Neural progenitor cell (in vitro differentiated cells): ENCODE data around the gene GPR61. TPM values are rescaled to one million over a fixed set of nuclear protein-coding genes. Genes with fewer than 3 reads are reported as not detected.

ENCODE experiments used
- DNase-seq: peaks from one replicate; pipeline ENCODE4 v3.0.0-alpha.2; 2016; ENCODE audit warnings: low spot score
- H2AFZ ChIP-seq: fragments of 200-600 bp; sonication (generic); replicated peaks from 2 replicates; pipeline ENCODE4 v1.6.1; 2016; ENCODE audit warnings: antibody characterized with exemption
- H3F3A ChIP-seq: fragments of 200-600 bp; sonication (generic); 2 replicates; pipeline ENCODE4 v1.6.1; 2016; ENCODE audit warnings: antibody characterized with exemption, low read depth
- H3K27ac ChIP-seq: fragments of 200-600 bp; sonication (generic); 2 replicates; pipeline ENCODE4 v1.5.1; 2016; ENCODE audit warnings: mild to moderate bottlenecking
- H3K27me3 ChIP-seq: fragments of 200-600 bp; sonication (generic); 2 replicates; pipeline ENCODE4 v1.6.1; 2016; ENCODE audit warnings: mild to moderate bottlenecking, moderate library complexity
- H3K36me3 ChIP-seq: fragments of 200-600 bp; sonication (generic); 2 replicates; pipeline ENCODE4 v1.5.1; 2016
- H3K4me1 ChIP-seq: fragments of 200-600 bp; sonication (generic); 2 replicates; pipeline ENCODE4 v1.6.1; 2016; ENCODE audit warnings: mixed run types
- H3K4me2 ChIP-seq: fragments of 200-600 bp; sonication (generic); 2 replicates; pipeline ENCODE4 v1.6.1; 2016
- H3K4me3 ChIP-seq: fragments of 200-600 bp; sonication (generic); 2 replicates; pipeline ENCODE4 v1.5.1; 2016
- H3K79me2 ChIP-seq: fragments of 200-600 bp; sonication (generic); 2 replicates; pipeline ENCODE4 v1.6.1; 2016; ENCODE audit warnings: low read depth
- H3K9ac ChIP-seq: fragments of 200-600 bp; sonication (generic); 2 replicates; pipeline ENCODE4 v1.6.1; 2016
- H3K9me3 ChIP-seq: fragments of 200-600 bp; sonication (generic); 2 replicates; pipeline ENCODE4 v1.5.1; 2016; ENCODE audit warnings: low read depth
- H4K20me1 ChIP-seq: fragments of 200-600 bp; sonication (generic); 2 replicates; pipeline ENCODE4 v1.6.1; 2016; ENCODE audit warnings: low read depth
- H3K27ac Mint-ChIP-seq: 3 replicates; pipeline ENCODE4 v1.8.0; 2021; ENCODE audit warnings: mixed read lengths
- H3K27me3 Mint-ChIP-seq: 2 replicates; pipeline ENCODE4 v1.8.0; 2022; ENCODE audit warnings: low read depth, mild to moderate bottlenecking, inconsistent platforms, moderate library complexity, mixed read lengths; ENCODE audit not compliant: insufficient read depth
- H3K36me3 Mint-ChIP-seq: 3 replicates; pipeline ENCODE4 v1.8.0; 2021; ENCODE audit warnings: mixed read lengths
- H3K4me1 Mint-ChIP-seq: 3 replicates; pipeline ENCODE4 v1.8.0; 2021; ENCODE audit warnings: mixed read lengths
- H3K4me3 Mint-ChIP-seq: 3 replicates; pipeline ENCODE4 v1.8.0; 2021; ENCODE audit warnings: mild to moderate bottlenecking, moderate library complexity, mixed read lengths
- H3K9me3 Mint-ChIP-seq: 3 replicates; pipeline ENCODE4 v1.8.0; 2020; ENCODE audit warnings: mixed read lengths
- EZH2 ChIP-seq: fragments of 200-600 bp; sonication (generic); IDR thresholded peaks from 2 replicates; pipeline ENCODE4 v1.6.1; 2017; ENCODE audit warnings: antibody characterized with exemption, mild to moderate bottlenecking, moderate library complexity
- EZH2phosphoT487 ChIP-seq: fragments of 200-600 bp; sonication (generic); IDR thresholded peaks from 2 replicates; pipeline ENCODE4 v1.6.1; 2017; ENCODE audit warnings: antibody characterized with exemption
- total RNA-seq: library from RNA; depleted of rRNA; stranded (reverse); fragments of >200 nt; gene quantifications from 2 replicates; pipeline ENCODE4 v1.2.3, GENCODE V29; 2015; ENCODE audit warnings: low replicate concordance
- TF ChIP-seq, protein P1 (sequence below): fragments of 200-600 bp; sonication (generic); IDR thresholded peaks from 2 replicates; pipeline ENCODE4 v1.5.1; 2017; ENCODE audit warnings: antibody characterized with exemption, mild to moderate bottlenecking

Gene GPR61
- total RNA-seq, 1 donor from 2014 or later = 0.71 TPM

DNA sequence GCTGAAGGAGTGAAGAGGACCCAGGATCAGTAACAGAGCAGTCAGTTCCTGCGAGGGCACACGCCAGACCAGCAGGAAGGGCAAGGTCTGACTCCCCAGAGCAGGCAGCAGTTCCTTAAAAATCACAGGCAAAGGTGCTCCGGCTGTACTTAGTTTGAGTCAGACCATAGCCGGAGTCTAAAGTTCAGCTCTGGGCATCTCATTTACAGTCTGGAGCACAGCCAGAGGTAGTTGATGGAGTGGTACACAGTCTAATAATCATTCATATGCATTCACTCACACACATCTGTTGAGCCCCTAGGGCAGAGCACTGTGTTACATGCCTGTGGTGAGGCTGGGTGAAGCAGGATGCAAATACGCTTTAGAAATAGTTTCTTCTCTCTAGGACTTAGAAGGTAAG, 22.8 kb upstream of the GPR61 start:
- no peak overlapping the region for H3K27ac ChIP-seq
- DNase-seq = no peak
- no peak for TF ChIP-seq EZH2
- no peak for TF ChIP-seq EZH2phosphoT487
- TF ChIP-seq, protein P1, sequence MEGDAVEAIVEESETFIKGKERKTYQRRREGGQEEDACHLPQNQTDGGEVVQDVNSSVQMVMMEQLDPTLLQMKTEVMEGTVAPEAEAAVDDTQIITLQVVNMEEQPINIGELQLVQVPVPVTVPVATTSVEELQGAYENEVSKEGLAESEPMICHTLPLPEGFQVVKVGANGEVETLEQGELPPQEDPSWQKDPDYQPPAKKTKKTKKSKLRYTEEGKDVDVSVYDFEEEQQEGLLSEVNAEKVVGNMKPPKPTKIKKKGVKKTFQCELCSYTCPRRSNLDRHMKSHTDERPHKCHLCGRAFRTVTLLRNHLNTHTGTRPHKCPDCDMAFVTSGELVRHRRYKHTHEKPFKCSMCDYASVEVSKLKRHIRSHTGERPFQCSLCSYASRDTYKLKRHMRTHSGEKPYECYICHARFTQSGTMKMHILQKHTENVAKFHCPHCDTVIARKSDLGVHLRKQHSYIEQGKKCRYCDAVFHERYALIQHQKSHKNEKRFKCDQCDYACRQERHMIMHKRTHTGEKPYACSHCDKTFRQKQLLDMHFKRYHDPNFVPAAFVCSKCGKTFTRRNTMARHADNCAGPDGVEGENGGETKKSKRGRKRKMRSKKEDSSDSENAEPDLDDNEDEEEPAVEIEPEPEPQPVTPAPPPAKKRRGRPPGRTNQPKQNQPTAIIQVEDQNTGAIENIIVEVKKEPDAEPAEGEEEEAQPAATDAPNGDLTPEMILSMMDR = no peak

DNA sequence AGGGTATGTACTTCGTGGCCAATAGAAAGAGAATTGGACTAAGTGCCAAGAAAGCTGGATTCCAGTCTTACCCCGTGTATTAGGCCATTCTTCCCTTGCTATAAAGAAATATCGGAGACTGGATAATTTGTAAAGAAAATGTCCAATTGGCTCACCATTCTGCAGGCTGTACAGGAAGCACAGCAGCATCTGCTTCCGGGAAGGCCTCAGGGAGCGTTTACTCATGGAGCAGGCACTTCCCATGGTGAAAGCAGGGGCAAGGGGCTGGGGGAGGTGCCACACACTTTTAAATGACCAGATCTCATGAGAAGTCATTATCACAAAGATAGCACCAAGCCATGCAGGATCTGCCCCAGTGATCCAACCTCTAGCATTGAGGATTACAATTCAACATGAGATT, 22.3 kb upstream of the GPR61 start:
- DNase-seq = no peak
- Histone ChIP-seq H3K27ac (no peak overlapping the region), H3K4me3 (no peak overlapping the region), H4K20me1 (no peaks in the 10 kb centered on the region), H3K27me3 (peaks cover 16% of the 10 kb centered on the region), H3K4me2 (no peak overlapping the region), H3K79me2 (no peaks in the 10 kb centered on the region), H3K4me1 (no peaks in the 10 kb centered on the region), H3K36me3 (no peaks in the 10 kb centered on the region), H3K9me3 (no peaks in the 10 kb centered on the region), H2AFZ (no peak overlapping the region), H3F3A (no peaks in the 10 kb centered on the region), H3K9ac (no peak overlapping the region)
- Mint-ChIP-seq H3K9me3 (no peaks in the 10 kb centered on the region), H3K27ac (no peak overlapping the region), H3K4me3 (no peak overlapping the region), H3K27me3 (peaks cover 8% of the 10 kb centered on the region), H3K36me3 (no peaks in the 10 kb centered on the region), H3K4me1 (peaks cover 8% of the 10 kb centered on the region)
- TF ChIP-seq, protein P1 = no peak
- TF ChIP-seq EZH2 (no peak), EZH2phosphoT487 (no peak)

More for the DNA sequence above, 22.8 kb upstream of the GPR61 start:
- no peaks in the 10 kb centered on the region for H3K9me3 Mint-ChIP-seq
- Histone ChIP-seq H4K20me1 (no peaks in the 10 kb centered on the region), H3K4me1 (no peaks in the 10 kb centered on the region), H3K4me2 (no peak overlapping the region), H3K27me3 (peaks cover 20% of the 10 kb centered on the region), H3F3A (no peaks in the 10 kb centered on the region), H3K79me2 (no peaks in the 10 kb centered on the region), H2AFZ (no peak overlapping the region), H3K9me3 (no peaks in the 10 kb centered on the region), H3K4me3 (no peak overlapping the region), H3K9ac (no peak overlapping the region), H3K36me3 (no peaks in the 10 kb centered on the region)
- no peak overlapping the region for H3K4me3 Mint-ChIP-seq
- H3K27me3 Mint-ChIP-seq = peaks cover 4% of the 10 kb centered on the region
- no peaks in the 10 kb centered on the region for H3K36me3 Mint-ChIP-seq
- H3K27ac Mint-ChIP-seq = no peak overlapping the region
- peaks cover 8% of the 10 kb centered on the region for H3K4me1 Mint-ChIP-seq

DNA sequence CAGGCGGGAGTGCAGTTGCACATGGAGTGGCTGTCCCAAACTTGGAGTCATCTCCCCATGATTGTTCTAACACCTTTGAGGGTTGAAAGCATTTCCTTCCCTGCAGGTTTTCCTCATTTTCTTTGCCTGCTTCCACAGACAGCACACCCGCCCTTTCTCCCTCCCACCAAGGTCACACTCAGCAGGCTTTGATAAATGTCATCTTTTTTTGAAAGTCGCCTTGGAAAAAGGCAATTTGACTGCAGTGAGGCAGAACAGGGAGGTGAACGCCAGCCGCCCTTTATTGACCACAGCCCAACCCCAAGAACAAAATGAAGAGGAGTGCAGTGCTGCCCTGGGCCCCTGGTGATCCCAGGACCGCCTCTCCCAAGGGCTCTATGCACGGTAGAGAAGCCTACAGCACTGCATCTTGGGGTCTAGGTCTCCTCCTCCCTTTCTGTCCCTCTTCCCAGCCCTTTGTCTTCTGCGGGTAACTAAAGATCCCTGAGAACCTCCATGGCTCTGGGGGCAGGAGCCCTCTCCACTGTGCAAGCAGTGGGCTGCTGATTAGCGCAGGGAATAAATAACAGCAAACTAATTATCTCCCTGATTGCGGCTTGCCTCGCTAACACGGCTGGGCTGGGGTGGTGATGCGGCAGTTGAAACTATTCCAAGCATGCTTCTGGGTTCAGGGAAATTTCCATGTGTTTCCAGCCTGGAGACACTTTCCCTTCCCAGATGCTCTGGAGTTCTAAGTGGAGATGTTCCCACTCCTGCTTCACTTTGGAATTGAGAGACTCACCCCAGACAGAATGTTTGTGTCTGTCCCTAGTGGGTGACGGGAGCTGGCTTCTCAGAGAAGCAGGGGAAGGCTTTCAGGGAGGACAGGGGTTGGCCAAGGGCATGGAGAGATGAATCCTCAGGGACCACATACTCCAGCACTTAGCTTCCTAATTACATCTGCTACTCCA, 18.4 kb upstream of the GPR61 start:
- Histone ChIP-seq H3K79me2 (no peaks in the 10 kb centered on the region), H4K20me1 (no peaks in the 10 kb centered on the region), H3K27ac (no peak overlapping the region), H3K9me3 (no peaks in the 10 kb centered on the region), H3K4me3 (no peak overlapping the region), H3K27me3 (peaks cover 7% of the 10 kb centered on the region), H3K4me1 (no peaks in the 10 kb centered on the region), H3K4me2 (no peak overlapping the region), H2AFZ (no peak overlapping the region), H3K9ac (no peak overlapping the region), H3F3A (no peaks in the 10 kb centered on the region), H3K36me3 (no peaks in the 10 kb centered on the region)
- TF ChIP-seq EZH2 = no peak
- TF ChIP-seq, protein P1 = no peak
- no peak for TF ChIP-seq EZH2phosphoT487
- H3K27ac Mint-ChIP-seq = no peak overlapping the region
- no peak for DNase-seq
- H3K9me3 Mint-ChIP-seq = no peaks in the 10 kb centered on the region
- H3K36me3 Mint-ChIP-seq = no peaks in the 10 kb centered on the region
- H3K27me3 Mint-ChIP-seq = peaks cover 12% of the 10 kb centered on the region
- H3K4me3 Mint-ChIP-seq = no peak overlapping the region
- H3K4me1 Mint-ChIP-seq = peaks cover 8% of the 10 kb centered on the region
